HCEC 1CT (cell line): Measurements from ENCODE around the gene SHROOM3.
"Not testable (repeated sequence)": the region's sequence is repeated elsewhere in the genome, so short reads cannot be mapped to it uniquely, and the experiment has no call there.

ENCODE experiments used
- DNase-seq: peaks from one replicate; pipeline ENCODE4 v3.0.0-alpha.2; 2017

SHROOM3 gene

DNA sequence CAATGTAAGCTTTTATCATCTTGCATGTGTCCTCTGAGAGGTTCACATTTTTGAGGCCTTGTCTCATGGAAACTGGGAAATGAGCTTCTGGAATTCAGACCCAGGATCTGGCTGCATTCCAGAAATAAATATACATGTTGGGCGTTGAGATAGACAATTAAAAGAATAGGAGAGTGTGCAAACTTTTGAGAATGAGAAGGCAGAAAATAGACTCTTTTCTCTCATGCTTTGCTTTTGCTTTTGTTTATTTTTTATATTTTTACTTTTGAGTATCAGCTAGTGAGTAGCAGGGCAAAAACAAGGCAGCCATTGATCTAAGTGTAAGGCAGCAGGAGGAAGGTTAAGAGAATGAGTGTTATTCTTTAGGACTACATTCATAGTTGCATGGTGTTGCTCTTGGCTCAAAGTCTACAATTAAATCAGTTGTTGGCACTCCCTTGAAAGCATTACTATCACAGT, 12.4 kb downstream of the SHROOM3 start:
- DNase-seq = no peak

DNA sequence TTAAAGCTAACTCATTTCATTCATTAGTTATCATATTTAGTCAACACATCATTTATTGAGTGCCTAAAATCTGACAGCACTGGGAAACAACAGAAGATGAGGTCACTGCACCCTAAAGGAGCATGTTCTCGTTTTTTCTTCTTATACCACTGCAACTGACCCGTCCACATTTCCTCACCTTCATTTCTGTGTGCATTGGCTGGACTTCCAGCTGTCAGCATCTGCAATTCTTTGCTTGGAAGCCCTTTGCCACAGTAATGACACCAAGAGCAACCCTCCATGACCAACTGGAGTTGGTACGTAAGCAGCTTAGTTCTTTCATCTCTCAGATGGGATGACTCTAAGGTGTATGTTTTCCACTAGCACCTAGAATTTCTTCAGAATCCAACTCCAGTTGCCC, 13.2 kb downstream of the SHROOM3 start:
- no peak for DNase-seq

DNA sequence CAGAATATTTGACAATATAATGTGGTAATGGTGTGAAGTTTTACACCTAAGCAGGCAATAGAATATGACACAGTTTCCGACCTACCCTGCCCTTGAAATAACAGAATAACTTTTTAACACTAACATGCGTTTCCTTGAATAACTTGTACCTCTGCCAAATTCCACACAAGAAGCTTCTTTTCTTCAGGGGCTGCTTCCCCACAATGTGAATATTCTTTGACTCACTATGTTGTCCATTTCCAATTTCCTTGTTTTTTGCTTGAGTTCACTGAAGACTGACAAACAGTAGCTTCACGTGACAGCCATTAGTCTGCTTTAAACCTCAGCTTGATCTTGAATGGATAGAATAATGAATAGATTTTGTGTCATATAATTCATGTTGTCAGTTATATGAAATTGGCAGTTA, 14.3 kb downstream of the SHROOM3 start:
- no peak for DNase-seq

DNA sequence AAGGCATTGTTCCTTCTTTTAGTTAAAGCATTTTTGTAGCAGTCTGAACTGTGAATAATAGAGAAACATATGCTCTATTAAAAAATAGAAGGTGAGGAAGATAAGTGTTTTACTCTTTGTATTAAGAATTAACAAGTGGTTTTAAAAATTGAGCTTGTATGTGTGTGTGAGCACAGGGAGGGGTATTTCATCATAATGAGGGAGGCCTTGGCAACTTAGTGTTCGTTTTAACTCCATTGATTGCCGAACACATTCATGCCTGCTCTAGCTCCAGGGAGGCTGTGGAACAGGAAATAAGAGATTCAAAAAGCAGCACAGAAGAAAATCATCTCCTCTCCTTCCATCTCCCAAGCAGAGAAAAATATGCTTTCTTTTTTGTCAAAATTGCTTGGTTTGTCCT, 14.8 kb downstream of the SHROOM3 start:
- no peak for DNase-seq

DNA sequence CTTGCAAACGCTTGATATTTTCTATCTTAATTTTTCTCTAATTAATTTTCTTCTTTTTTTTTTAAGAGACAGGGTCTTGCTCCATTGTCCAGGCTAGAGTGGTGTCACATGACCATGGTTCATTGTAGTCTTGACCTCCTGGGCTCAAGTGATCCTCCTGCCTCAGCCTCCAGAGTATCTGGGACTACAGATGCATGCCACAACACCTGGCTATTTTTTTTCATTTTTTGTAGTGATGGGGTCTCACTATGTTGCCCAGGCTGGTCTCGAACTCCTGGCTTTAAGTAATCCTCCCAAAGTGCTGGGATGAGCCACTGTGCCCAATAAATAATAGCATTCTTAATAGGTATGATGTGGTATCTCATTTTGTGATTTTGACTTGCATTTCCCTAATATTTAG, 18.2 kb downstream of the SHROOM3 start:
- no peak for DNase-seq

DNA sequence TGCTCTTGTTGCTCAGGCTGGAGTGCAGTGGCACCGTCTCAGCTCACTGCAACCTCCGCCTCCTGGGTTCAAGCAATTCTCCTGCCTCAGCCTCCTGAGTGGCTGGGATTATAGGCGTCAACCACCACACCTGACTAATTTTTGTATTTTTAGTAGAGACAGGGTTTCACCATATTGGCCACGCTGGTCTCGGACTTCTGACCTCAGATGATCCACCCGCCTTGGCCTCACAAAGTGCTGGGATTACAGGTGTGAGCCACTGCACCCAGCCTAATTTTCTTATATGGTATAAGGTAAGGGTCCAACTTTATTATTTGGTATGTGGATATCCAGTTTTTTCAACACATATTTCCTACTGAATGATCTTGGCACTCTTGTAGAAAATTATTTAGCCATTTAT, 19.0 kb downstream of the SHROOM3 start:
- DNase-seq = not testable (repeated sequence)

DNA sequence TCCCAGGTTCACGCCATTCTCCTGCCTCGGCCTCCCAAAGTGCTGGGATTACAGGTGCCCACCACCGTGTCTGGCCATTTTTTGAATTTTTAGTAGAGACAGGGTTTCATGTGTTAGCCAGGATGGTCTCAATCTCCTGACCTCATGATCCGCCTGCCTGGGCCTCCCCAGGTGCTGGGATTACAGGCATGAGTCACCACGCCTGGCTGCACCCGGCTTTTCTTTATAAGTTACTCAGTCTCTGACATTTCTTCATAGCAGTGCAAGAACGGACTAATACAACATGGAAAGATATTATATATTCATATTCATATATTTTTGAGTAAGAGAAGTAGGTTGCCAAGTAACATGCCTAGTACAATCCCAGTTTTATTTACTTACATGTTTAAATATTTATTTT, 22.9 kb downstream of the SHROOM3 start:
- DNase-seq = no peak

DNA sequence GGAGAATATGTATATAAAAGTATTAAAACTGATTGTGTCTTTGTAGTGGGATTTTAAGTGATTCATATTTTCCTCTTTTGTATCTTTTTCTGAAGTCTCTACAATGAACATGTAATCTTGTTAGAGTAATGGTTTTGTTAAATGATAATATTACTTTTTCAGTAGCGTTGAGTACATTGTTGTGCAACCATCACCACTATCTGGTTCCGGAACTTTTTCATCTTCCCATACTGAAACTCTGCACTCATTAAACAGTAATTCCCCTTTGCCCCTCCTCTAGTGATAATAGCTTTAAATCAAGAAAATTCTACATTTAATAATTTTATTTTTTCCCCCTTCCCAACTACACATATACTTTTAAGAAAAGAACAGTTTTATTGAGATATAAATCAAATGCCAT, 23.3 kb downstream of the SHROOM3 start:
- no peak for DNase-seq

DNA sequence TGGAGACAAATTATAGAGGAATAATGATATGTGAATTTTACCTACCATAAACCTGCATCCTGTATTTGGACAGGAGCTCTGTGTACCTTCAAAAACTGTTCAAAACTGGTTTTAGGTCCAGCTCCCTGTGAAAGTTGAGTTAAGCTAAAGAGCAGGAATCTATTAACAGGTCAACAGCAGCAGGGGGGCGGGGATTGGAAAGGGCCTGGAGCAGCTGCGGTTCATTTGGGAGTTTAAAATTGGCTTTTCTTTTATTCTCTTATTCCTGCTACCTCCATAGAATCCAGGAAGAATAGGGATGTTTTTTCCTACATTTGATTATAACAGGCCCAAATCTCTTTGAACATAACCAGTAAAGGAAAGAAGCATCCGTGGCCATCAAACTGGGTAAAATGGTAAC, 23.8 kb downstream of the SHROOM3 start:
- no peak for DNase-seq

DNA sequence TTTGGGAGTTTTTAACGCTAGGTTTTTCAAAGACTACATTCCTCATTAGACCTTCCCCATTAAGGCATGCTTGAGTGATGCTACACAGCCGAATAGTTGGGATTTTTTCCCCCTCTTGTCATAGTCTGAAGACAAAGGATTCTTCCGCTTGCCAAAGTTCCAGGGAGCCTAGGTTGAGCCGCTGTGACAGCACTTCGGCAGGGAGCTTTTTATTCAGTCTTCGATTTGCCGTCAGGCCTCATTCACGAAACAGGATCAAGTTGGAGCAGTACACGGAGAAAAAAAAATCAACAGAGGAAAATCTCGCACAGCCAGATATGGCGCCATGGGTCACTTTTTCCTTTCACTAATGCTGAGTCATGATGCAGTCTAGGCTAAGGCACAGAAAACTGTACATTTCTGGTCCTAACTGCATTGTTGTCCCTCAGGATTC, 24.3 kb downstream of the SHROOM3 start:
- DNase-seq = no peak

DNA sequence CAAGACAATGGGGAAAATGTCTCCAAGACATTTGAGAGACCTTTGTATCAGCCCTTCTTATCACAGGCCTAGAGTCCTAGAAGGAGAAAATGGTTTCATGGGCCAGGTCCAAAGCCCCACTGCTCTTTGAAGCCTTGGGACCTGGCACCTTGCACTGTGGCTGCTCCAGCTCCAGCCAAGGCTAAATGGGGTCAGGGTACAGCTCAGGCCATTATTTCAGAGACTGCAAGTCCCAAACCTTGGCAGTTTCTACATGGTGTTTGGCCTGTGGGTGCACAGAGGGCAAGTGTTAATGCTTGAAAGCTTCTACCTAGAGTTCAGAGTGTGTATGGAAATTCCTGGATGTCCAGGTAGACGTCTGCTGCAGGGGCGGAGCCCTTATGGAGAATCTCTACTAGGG, 28.5 kb downstream of the SHROOM3 start:
- DNase-seq = no peak

DNA sequence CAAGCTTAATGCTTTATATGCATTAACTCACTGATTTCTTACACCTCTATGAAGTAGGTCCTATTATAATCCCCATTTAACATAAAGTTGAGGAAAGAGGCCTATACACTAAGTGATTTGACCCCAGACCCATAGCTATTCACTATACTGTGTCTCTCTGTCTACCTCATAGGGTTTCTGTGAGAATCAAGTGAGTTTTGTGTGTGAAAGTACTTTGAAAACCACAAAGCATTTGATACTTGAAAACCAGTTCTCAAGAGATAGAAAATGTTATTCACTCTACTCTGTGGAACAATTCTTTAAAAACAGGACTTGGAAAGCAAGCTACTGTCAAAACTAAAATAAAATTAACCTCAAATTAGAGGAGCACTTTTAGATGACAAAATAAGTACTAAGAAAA, 35.0 kb downstream of the SHROOM3 start:
- DNase-seq = no peak

DNA sequence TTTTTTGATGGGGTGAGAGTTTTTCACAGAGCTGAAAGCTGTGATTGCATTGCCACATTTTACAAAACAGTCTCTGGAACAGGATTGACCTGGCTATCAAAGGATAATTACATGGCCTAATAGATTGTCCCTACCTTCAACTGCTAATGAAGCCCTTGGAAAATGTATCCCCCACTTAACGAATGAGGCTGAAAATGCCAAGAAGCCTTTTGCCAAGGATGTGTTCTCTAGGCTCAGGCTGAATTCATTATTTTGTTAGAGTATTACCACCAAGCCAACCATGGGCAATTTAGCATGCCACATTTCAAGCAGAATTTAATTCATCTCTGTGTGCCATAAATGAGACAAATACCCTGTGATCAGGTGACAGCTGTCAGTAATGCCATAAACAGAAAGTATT, 35.5 kb downstream of the SHROOM3 start:
- DNase-seq = no peak

DNA sequence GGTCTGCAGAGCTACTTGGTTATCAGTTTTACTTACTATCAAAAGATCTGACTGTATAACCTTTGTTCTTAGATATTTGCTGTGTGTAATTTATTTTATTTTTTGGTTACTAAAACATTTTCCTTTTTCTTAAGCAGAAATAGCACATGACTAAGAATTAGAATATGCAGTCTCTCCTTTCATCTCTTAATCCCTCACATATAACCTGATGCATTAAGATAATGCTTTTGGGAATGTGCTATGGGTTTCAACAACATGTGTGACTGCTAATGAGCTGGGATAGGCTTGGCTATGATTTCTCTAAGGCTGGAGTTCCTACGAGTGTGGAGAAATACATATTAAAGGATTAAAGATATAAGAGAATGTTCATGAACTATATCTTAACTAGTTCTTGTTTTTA, 41.5 kb downstream of the SHROOM3 start:
- DNase-seq = no peak

DNA sequence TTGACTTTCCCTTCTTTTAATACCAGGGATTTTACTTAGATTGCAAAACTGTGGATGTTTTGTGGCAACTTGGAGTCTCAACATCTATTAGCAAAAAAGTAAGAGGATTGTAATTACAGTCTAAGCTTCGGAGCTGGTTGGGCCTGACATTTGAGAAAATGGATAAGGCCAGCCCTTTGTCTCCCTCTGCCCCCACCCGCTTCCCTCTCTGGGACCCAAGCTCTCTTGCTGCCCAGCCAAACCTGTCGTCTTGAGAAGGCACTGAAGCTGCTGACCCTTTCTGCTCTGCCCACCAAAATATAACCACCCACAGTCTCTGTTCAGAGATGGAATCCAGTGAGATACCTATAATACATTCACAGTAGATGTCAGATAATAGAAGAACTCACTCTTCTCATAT, 49.6 kb downstream of the SHROOM3 start:
- no peak for DNase-seq

DNA sequence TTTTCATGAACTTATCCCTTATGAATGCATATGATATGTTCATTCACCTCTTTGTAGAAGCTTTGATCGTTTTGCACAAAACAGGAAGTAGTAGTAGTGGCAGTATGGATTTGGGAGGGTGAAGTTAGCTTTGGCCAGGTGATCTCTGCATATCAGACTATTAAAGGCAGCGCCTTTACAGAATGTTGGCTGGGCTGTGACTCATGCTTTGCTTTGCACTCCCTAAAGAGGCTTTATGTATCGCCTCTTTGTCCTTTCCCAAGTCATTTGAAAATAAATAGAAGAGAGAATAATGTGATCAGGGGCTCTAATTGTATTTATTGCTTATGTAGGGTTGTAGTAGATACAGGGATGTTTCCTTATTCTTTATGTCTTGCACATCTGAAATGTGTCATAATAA, 50.4 kb downstream of the SHROOM3 start:
- no peak for DNase-seq

DNA sequence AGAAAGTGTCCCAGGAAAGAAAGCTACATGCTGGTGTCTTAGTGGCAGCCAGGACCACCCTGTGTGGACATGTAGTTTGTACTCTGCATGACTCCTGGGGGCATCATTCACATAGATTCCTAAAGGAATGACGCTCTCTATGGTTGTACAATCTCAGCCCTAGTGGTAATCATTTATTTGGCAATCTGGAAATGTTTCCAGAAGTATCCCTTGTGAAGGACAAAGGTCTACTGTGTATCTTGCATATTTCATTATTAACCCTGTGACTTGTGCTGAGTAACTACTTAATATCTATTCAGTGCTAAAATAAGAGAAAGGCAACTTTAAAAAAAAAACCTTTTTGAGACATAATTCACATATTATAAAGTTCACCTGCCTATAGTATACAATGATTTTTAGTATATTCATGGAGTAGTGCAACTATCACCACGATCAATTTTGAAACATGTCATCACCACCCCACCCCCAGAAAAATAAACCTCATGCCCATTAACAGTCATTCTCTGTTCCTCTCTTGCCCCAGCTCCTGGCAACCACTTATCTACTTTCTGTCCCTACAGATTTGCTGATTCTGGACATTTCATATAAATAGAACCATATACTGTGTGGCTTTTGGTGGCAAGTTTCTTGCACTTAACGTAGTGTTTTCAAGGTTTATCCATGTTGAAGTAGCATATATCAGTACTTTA, 51.7 kb downstream of the SHROOM3 start:
- no peak for DNase-seq

DNA sequence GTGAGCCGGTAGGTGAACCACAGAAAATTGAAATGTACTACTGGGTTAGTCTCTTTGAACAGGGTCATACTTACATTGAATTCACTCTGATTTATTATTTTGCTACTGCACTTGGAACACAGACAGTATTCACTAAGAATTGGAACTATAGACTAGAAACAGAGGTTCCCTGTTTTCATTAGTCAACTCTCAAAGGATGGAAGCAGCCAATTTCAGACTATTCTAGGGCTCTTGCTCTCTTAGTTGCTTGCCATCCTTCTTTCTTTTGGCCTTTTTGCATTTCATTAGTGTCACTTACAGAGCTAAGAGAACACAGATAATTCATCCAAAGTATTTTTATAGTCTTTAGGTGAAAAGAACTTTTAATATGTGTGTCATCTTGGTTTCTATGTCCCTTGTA, 52.6 kb downstream of the SHROOM3 start:
- DNase-seq = no peak

DNA sequence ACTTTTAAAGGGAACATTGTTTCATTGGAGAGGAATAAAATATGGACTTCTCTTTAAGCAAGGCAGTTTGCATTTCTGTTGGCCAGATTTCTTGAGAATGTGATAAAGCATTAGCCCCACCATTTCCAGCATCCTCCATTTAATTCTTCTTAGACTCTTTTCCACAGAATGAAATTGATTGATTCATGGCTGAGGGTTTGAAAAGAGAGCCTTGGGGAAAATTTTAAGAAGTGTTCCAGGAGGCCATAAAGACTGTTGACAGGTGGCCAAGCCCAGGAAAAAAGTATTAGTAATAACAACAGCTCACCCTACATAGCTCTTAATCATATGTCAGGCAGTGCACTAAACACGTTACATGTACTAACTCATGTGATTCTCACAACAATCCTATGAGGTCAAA, 53.4 kb downstream of the SHROOM3 start:
- no peak for DNase-seq

DNA sequence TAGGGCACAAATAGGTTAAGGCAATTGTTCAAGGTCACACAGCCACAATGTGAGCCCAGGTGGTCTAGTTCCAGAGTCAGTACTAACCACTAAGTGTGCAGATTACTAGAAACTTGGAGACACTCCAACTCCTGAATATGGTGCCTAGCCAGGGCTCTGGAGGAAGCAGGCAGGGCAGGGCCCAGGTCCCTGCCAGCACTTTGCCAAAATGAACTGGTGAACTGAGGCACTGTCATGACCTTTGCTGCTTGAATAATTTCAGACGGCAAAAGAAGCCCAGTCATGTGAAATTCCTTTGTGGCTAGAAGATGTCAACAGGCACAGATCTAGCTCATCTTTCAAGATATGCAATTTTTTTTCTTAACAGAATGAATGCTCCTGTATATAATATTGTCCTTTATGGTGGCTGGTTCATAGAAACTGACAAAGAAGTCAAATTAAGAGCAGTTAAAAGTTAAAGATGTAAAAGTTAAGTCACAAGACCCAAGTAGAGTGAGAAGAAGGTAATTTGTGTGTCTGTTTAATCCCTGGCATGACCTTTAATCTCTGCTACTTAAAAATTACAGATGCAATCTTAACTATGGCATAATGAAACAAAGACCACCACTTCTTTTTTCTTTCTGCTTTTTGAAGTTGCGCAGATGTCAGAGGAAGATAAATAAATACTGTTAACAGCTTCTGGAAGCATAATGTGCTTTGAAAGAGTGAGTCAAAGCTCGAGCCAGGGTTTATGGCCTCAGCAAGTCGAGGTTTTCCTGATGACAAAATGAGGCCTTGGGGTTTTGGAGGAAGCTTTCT, 54.1 kb downstream of the SHROOM3 start:
- DNase-seq = no peak

DNA sequence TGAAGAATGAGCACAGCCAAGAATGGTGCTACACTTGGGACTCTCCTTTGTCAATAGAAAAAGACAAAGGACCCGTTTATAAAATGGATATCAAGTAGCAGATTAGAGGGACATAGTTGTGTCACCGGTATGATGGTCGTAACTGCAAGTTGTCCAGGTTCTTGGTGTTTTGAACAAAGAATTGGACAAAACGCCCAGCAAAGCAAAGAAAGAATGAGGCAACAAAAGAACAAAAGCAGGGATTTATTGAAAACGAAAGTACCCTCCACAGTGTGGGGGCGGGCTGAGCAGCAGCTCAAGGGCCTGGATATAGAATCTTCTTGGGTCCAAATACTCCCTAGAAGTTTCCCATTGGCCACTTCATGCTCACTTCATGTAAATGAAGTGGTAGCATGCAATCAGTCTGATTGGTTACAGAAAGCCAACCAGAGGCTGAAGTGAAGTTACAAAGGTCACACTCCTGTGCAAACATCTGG, 54.7 kb downstream of the SHROOM3 start:
- no peak for DNase-seq

DNA sequence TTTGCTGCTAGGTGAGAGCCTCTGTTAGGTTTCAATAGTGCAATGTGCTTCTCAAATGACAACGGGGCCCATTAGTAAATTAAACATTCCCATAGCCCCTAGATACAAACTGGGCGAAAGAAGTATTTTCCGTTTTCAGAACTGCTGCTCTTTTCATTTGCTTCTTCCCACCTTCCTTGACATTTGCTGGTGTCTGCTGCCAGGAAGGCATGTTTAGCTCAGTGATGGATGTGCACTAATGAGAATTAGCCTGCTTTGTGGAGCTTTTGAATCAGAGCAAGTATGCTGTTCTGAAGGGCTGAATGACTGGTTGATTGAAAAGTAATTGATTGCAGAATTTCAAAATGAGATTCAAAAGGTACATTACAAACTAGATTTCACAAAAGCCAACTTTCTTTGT, 57.0 kb downstream of the SHROOM3 start:
- DNase-seq = no peak

DNA sequence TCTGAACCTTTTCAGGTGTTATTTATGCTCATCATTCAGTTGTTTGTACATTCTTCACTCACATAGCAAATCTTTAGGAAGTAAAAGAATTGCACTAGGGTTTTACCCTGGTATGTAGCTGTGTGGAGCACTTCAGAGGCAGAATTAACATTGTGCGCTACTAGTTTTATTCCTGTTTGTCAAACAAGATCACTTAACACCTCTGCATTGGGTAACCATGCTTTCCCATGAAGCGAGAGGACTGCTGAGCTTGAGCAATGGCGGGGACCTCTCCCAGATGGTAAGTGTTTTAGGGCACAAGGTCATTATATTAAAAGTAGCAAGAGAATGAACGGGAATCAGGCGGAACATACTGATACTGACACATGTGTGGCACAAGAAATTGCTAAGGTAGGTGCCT, 59.2 kb downstream of the SHROOM3 start:
- DNase-seq = no peak

DNA sequence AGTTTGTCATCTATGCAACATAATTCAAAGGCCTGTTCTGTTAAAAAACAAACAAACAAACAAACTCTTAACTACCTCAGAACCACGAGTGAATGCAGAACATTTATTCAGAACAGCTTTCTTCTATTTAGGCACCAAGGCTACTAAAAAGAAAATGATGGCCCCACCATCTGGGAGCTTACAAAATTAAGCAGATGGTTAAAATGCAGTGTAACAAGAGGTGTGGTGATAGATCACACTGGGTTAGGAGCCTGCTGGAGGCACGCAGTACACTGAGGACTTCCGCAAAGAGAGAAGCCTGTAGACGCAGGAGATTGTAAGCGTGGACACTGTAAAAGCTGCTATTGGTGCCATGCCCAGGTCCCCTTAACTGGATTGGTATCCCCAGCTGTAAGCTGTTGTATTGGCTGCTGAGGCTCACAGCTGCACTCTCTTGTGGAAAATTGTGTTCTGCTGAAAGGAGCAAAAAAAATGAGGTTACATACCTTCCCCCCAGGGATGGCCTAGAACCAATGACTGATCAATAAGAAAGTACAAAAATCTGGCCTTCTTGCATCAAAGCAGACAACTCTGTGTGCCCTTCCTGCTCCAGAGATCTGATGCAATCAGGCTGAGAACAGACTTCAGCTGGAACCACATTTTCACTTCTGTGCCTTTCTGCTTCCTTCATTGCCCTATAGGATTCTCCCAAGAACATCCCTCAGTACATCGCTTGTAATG, 60.0 kb downstream of the SHROOM3 start:
- no peak for DNase-seq
